Measurements from ENCODE around the gene GYG2.

DNA sequence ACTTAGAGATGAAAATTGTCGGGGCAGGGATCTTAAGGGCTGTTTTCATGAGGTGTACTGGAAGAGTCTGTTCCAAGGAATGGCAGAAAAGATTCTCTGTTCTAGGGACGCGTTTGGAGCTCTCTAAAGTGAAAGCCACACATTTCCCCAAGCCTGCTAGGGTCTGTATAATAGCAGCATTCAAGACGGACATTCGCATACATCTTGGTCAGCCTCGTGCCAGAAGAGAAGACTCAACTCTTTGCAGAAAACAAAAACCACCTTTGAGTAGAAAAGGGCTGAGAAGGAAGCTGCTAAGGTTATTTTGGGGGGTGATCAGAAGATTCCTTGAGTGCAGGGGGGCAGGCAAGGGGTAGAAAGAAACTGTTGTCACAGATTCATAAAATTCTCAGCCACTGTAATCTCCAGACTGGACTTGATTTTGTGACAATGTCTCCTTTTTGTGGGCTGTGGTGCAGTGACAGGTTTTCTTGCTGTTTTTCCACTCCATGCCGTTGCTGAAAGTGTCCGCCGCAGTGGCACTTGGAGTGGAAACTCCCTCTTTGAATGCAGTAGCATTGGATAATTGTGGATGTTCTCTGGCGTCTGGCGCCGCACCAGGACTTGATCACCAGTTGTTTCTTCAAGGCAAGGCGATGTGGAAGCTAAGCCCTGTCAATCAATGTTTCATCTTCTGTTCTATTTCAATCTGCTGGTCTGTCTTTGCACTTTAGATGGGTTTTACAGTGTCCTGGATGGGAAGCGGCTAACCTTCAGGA lies 2.9 kb downstream of the GYG2 start:
- no peak for TF ChIP-seq EZH2phosphoT487 (IDR thresholded peaks at IDR 0.05)
- TF ChIP-seq, protein P1, sequence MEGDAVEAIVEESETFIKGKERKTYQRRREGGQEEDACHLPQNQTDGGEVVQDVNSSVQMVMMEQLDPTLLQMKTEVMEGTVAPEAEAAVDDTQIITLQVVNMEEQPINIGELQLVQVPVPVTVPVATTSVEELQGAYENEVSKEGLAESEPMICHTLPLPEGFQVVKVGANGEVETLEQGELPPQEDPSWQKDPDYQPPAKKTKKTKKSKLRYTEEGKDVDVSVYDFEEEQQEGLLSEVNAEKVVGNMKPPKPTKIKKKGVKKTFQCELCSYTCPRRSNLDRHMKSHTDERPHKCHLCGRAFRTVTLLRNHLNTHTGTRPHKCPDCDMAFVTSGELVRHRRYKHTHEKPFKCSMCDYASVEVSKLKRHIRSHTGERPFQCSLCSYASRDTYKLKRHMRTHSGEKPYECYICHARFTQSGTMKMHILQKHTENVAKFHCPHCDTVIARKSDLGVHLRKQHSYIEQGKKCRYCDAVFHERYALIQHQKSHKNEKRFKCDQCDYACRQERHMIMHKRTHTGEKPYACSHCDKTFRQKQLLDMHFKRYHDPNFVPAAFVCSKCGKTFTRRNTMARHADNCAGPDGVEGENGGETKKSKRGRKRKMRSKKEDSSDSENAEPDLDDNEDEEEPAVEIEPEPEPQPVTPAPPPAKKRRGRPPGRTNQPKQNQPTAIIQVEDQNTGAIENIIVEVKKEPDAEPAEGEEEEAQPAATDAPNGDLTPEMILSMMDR (IDR thresholded peaks at IDR 0.05), result no peak

All from neural progenitor cell (in vitro differentiated cells).